ENCODE results near the gene EIF3D.

EIF3D gene

DNA sequence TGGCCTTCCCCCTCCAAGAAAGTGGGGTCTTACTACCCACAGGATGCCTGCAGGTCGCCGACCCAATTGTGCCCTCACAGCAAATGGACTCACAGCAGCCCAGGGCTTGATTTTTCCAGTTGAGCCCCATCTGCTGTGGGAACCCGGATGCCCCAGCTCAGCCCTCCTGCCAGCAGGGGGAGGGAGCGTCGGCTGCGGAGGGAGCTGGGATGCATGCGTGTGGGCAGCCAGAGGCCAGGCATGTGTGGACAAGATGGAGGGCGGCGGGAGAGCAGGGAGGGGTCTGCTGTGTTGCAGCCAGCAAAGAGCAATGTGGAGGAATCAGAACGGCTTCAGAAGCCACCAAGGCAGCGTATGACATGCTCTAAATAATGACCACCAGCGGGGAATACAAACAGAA lies 41.0 kb upstream of the EIF3D start:
- no peak for DNase-seq (ENCODE audit: low read depth in 1 of 2, low spot score in 1 of 2)
- no peak overlapping the region for H3K27ac ChIP-seq (replicated peaks)
- no peak overlapping the region for H3K4me3 ChIP-seq (replicated peaks; ENCODE audit: insufficient read depth, low read length)
- H3K27me3 ChIP-seq (ENCODE audit: insufficient read depth, poor library complexity, severe bottlenecking), result peaks cover 9% of the 10 kb centered on the region
- TF ChIP-seq GABPA (IDR thresholded peaks at IDR 0.05; ENCODE audit: low read depth) (no peak), POLR2AphosphoS5 (IDR thresholded peaks at IDR 0.05; ENCODE audit: low read depth) (no peak), SPI1 (IDR thresholded peaks at IDR 0.05; ENCODE audit: borderline replicate concordance, low read depth) (no peak)
- TF ChIP-seq, protein P1, sequence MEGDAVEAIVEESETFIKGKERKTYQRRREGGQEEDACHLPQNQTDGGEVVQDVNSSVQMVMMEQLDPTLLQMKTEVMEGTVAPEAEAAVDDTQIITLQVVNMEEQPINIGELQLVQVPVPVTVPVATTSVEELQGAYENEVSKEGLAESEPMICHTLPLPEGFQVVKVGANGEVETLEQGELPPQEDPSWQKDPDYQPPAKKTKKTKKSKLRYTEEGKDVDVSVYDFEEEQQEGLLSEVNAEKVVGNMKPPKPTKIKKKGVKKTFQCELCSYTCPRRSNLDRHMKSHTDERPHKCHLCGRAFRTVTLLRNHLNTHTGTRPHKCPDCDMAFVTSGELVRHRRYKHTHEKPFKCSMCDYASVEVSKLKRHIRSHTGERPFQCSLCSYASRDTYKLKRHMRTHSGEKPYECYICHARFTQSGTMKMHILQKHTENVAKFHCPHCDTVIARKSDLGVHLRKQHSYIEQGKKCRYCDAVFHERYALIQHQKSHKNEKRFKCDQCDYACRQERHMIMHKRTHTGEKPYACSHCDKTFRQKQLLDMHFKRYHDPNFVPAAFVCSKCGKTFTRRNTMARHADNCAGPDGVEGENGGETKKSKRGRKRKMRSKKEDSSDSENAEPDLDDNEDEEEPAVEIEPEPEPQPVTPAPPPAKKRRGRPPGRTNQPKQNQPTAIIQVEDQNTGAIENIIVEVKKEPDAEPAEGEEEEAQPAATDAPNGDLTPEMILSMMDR (IDR thresholded peaks at IDR 0.05; ENCODE audit: insufficient read depth, low read length), result no peak
- TF ChIP-seq, protein P2, sequence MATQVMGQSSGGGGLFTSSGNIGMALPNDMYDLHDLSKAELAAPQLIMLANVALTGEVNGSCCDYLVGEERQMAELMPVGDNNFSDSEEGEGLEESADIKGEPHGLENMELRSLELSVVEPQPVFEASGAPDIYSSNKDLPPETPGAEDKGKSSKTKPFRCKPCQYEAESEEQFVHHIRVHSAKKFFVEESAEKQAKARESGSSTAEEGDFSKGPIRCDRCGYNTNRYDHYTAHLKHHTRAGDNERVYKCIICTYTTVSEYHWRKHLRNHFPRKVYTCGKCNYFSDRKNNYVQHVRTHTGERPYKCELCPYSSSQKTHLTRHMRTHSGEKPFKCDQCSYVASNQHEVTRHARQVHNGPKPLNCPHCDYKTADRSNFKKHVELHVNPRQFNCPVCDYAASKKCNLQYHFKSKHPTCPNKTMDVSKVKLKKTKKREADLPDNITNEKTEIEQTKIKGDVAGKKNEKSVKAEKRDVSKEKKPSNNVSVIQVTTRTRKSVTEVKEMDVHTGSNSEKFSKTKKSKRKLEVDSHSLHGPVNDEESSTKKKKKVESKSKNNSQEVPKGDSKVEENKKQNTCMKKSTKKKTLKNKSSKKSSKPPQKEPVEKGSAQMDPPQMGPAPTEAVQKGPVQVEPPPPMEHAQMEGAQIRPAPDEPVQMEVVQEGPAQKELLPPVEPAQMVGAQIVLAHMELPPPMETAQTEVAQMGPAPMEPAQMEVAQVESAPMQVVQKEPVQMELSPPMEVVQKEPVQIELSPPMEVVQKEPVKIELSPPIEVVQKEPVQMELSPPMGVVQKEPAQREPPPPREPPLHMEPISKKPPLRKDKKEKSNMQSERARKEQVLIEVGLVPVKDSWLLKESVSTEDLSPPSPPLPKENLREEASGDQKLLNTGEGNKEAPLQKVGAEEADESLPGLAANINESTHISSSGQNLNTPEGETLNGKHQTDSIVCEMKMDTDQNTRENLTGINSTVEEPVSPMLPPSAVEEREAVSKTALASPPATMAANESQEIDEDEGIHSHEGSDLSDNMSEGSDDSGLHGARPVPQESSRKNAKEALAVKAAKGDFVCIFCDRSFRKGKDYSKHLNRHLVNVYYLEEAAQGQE (IDR thresholded peaks at IDR 0.05; ENCODE audit: insufficient replicate concordance, low read depth), result no peak

DNA sequence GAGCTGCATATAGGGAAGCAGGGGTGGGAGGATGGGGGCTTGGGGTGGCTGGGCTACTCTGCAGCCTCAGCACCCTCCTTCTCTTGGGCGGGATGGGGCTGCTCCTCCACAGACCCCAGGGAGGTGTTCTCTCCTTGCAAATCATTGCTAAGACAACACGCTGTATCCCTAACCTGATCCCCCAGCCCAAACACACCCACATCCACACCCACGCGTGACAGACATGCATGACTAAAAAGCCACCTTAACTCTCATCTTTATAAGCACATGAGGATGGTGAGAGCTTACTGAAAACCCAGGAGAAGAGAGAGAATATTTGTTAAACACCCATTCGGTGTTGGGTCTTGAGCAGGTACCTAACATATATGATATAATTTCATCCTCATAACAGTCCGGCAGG lies 39.9 kb upstream of the EIF3D start:
- TF ChIP-seq POLR2AphosphoS5 (IDR thresholded peaks at IDR 0.05; ENCODE audit: low read depth), result no peak
- TF ChIP-seq SPI1 (IDR thresholded peaks at IDR 0.05; ENCODE audit: borderline replicate concordance, low read depth), result no peak
- TF ChIP-seq GABPA (IDR thresholded peaks at IDR 0.05; ENCODE audit: low read depth), result no peak
- H3K4me3 ChIP-seq (replicated peaks; ENCODE audit: insufficient read depth, low read length), result no peak overlapping the region
- DNase-seq (ENCODE audit: low read depth in 1 of 2, low spot score in 1 of 2), result no peak
- H3K27ac ChIP-seq (replicated peaks), result no peak overlapping the region
- peaks cover 9% of the 10 kb centered on the region for H3K27me3 ChIP-seq (ENCODE audit: insufficient read depth, poor library complexity, severe bottlenecking)

DNA sequence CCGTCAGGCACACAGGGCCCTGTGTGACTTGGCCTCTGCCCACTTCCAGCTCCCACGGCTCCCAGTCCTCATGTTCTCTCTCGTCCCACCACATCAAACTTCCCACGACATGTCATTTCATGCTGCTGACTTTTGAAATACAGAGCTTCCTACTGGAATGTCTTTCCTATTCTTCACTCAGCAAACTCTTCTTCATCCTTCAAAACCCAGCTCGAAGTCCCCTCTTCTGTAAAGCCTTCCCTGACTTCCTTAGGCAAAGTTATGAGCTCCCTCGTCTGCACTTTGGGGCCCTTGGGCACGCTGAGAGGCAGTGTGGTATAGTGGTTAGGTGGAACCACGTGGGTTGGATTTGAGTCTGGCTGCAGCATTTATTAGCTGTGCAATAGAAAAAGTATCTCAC lies 37.8 kb upstream of the EIF3D start:
- DNase-seq (ENCODE audit: low read depth in 1 of 2, low spot score in 1 of 2), result no peak
- Histone ChIP-seq H3K4me3 (replicated peaks; ENCODE audit: insufficient read depth, low read length) (no peak overlapping the region), H3K27me3 (ENCODE audit: insufficient read depth, poor library complexity, severe bottlenecking) (peaks cover 15% of the 10 kb centered on the region), H3K27ac (replicated peaks) (no peak overlapping the region)
- TF ChIP-seq, protein P2 (IDR thresholded peaks at IDR 0.05; ENCODE audit: insufficient replicate concordance, low read depth), result no peak
- TF ChIP-seq, protein P1 (IDR thresholded peaks at IDR 0.05; ENCODE audit: insufficient read depth, low read length), result no peak
- TF ChIP-seq POLR2AphosphoS5 (IDR thresholded peaks at IDR 0.05; ENCODE audit: low read depth) (no peak), SPI1 (IDR thresholded peaks at IDR 0.05; ENCODE audit: borderline replicate concordance, low read depth) (no peak), GABPA (IDR thresholded peaks at IDR 0.05; ENCODE audit: low read depth) (no peak)

DNA sequence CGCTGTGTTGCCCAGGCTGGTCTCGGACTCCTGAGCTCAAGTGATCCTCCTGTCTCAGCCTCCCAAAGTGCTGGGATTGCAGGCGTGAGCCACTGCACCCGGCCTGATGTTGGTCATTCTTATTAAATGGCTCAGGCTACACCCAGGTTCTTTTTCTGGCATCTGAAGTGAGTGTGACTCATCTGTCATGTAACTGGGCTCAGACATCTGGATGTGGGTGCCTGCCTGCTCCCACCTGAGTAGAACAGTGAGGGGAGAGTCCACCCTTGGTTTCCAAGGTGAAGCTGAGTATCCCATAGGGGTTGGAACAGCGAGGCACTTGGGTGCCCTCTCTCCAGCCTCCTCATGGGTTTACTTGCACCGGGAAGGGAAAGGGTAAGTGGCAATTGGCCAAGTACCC lies 36.7 kb upstream of the EIF3D start:
- Histone ChIP-seq H3K27ac (replicated peaks) (no peak overlapping the region), H3K4me3 (replicated peaks; ENCODE audit: insufficient read depth, low read length) (no peak overlapping the region), H3K27me3 (ENCODE audit: insufficient read depth, poor library complexity, severe bottlenecking) (peaks cover 17% of the 10 kb centered on the region)
- TF ChIP-seq, protein P2 (IDR thresholded peaks at IDR 0.05; ENCODE audit: insufficient replicate concordance, low read depth), result no peak
- TF ChIP-seq GABPA (IDR thresholded peaks at IDR 0.05; ENCODE audit: low read depth) (no peak), SPI1 (IDR thresholded peaks at IDR 0.05; ENCODE audit: borderline replicate concordance, low read depth) (no peak)
- no peak for DNase-seq (ENCODE audit: low read depth in 1 of 2, low spot score in 1 of 2)
